DMS79 (cell line): ENCODE data around the gene PXDN.
"Not testable (repeated sequence)": the region's sequence is repeated elsewhere in the genome, so short reads cannot be mapped to it uniquely, and the experiment has no call there.

Experiments
- DNase-seq: peaks from one replicate; lab custom pipeline; 2025; lab: John Stamatoyannopoulos, UW

Gene PXDN

DNA sequence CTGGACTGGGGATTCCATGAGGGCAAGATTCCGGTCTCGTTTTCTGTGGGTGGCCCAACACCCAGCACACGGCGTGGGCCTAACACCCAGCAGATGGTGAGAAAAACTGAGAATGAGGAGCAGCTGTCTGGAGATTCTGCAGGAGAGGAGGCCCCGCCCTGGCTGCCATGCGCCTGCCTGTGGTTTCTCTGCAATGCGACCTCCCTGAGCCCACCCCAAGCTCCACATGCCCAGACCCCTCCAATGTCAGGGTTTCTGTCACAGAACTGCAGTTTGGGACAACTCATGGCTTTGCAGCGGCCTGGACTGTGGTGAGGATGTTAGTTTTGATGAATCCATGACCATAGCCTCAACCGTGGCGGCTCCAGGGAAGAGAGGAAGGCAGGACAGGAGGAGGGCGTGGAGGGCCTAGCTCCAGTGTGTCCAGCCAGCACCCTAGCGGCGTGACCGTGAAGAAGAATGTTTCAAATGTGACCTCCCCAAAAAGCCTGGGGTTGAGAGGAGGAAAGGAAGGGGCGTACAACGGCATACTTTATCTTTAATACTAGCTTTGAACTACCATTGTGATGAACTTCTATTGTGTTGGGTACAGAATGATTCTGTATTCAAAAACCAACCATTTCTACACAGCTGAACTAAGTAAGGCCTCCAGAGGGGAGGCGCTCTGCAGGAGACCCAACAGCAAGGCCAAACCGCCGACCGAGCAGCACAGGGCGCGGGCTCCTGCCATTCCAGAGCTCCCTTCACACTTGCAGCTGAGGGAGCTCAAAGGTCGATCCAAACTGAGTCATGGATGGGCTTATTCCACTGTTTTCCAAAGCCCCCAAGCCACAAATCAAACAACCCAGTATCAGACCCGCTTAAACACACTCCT, 3.4 kb downstream of the PXDN start:
- DNase-seq = no peak

DNA sequence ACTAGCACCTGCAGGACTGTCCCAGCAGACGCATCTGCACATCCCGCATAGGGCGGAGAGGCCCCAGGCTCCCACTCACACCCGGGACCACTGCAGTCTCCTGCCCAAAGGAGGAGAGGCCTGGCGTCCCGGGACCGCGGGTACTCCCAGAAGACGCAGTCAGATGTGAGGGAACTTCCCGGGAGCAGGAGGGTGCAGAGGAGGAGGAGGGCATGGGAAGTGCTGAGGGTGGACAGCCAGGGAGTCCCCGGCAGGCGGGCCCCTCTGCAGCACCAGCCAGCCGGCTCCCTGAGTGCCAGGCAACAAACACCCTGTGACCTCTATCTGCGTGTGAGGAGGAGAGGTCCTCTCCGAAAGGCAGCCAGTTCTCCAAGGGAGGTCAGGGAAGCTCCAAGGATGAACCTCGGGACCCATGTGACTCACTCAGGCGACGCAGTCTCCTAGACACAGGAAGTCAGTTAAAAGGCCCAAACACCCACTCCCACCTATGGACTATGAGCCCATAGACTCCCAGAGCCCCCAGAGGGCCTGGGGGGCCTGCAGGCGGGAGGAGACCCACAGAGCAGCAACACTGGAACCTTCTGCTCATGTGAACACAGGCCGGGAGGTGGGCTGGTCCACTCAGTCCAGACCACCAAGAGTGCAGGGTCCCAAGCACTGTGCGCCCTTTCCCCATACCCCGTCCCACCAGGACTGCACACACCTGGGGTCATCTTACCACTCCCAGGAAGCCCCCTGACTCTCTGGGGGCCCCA, 4.2 kb downstream of the PXDN start:
- DNase-seq = no peak

DNA sequence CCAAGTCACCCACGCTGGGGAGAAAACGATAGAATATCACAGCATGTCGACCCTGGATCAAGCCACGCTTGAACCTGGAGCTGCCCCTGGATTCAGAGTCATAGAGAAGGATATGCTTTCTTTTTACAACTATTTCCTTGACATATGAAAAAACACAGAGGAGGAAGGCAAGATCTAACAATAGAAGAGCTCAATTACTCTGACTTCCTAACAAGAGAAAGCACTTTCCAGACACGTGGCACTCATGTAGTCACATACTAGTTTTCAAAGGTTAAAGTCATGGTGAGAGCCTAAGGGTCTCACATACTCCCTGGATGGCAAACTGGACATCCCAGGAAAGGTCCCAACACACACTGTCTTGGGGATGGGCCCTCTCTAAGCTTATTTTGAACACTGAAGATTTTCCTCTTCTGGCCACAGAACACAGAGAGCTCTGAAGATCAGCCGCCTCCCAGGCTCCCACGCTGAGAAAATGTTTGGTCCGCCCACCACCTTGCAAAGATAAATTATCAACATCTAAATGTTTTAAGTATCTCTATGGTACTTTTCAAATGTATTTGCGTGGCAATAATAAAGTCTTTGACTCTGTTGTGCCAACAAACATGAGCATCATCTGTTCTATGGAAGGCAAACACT, 4.9 kb downstream of the PXDN start:
- DNase-seq = no peak

DNA sequence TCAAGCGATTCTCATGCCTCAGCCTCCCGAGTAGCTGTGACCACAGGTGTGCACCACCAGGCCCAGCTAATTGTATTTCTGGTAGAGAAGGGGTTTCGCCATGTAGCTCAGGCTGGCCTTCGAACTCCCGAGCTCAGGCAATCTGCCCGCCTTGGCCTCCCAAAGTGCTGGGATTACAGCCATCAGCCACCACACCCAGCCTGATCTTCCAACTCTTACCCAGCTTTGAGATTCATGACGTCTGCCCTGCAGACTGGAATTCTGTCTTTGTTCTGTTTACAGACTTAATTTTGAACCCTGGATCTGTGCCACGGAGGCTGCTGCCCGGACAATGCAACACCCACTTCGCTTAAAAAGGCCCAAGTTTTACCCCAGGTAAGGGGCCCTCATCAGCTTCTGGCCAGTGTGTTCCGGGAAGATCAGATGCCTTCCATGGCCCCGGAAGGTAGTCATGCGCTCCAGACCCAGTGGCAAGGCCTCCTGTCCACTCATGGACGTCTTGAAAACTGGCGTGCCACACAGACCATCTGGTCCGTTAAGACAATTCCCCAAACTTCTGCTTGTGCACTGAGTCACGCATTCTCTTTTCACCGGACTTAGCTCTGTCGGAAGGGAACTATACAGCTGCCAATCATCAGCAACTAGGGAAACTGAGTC, 5.5 kb downstream of the PXDN start:
- DNase-seq = no peak

DNA sequence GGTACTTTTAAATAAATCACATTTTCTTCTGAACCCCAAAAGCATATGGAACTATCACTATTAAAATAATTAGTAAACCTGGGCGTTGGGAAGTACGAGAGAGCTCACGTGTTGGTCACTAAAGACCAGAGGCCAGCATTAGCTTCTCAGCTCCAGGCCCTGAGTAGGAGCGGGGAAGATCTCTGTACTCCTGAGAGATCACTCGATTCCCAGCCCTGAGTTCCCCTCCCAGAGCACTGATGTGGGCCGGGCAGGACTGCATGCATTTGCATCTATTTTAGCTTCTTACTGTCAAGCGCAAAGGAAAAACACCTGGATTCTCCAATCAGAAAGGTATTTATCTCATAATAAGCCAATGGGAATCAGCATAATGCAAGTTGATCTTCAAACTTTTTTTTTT, 6.2 kb downstream of the PXDN start:
- DNase-seq = no peak

DNA sequence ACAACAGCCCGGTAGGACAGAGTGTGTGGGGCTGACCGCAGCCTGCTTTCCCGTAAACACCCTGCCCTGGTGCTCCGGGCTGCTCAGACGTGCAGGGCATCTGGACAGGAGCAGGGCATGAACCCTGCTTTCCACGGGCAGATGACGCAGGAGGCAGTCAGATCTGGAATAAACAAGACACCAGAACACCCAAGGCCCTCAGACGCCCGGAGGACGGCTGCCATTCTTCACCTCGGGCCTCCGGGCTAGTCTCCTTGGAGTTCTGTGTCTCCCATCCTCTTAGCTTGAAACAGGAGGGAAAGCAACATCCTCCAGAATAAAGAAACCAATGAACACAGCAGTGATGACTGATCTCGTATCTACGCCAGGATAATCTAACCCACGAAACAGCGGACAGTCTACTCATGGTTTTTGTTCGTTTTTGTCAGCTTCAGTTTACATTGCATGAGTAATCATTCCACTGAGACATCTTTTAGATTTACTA, 7.3 kb downstream of the PXDN start:
- DNase-seq = no peak

DNA sequence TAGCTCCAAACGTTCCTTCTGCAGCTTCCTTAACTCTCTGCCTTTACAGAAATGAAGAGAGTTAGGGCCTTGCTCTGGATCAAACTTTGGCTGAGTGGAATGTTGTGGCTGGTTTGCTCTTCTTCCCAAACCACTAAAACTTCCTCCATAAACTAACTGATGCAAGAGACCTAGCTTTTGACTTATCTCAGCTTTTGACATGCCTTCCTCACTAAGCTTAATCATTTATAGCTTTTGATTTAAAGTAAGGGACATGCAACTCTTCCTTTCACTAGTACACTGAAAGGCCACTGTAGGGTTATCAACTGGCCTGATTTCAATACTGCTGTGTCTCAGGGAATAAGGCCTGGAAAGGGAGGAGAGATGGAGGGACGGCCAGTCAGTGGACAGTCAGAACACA, 8.3 kb downstream of the PXDN start:
- DNase-seq = no peak

DNA sequence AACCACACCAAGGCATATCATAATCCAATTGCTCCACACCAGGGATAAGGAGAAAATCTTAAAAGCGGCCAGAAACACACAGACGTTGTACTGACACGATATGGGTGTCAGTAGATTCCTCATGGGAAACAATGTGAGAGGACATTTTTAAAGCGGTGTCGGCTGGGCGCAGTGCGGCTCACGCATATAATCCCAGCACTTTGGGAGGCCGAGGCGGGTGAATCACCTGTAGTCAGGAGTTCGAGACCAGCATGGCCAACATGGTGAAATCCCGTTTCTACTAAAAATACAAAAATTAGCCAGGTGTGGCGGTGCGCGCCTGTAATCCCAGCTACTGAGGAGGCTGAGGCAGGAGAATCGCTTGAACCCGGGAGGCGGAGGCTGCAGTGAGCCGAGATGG, 11.0 kb downstream of the PXDN start:
- DNase-seq = not testable (repeated sequence)

DNA sequence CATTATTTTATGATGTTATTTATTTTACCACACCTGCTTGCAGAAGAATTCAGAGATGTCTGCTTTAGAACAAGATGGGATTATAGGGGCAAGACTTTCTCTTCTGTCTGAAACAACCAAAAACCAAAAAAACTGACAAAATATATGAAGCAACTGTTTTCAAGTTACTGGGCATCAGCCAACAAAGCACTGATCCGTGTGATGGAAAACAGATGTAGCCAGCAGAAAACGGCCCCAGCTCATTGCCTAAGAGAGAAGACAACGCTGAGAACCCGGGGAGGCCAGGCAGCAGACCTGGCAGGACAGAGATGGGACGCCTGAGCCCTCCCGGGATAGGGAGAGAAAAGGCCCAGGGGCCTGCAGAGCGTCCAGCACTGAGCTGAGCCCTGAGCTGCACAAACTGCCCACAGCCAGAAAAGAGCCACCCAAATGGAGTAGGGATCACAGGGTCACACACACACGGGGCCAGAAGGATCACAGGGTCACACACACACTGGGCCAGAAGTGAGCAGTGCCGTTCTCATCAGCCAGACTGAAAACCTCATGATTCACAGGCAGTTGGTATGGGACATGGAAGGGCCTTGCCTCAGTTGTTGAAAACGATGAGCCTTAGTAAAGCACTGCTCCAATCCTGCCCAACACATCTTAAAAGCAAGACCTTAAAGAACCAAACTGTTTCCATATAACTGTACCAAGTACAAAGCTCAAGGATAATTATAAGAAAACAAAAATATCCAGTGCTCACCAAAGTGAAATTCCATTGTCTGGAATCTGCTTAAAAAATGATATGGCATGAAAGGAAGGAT, 12.1 kb downstream of the PXDN start:
- DNase-seq = no peak

DNA sequence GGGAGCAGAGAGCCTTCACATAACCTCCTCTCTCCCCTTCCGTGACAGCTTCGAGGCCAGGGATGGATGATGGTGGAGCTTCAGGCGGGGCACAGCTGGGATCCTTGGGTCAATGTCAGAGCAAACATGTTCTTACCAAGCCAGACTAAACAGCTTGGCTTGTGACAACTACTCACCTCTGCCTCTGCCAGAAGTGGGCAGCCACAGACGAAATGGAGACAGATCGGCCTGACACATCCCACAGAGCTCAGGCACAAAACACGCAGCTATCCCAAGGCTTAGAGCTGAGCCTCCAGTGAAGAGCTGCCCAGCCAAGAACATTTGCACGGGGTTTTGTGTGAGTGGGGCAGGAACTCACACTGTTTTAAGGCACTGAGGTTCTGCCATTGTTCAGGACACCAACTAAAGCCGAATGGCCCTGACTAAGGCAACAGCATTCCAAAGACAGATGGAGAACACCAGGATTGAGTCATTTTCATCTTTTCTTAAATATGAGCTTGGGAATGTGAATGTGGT, 12.8 kb downstream of the PXDN start:
- no peak for DNase-seq

DNA sequence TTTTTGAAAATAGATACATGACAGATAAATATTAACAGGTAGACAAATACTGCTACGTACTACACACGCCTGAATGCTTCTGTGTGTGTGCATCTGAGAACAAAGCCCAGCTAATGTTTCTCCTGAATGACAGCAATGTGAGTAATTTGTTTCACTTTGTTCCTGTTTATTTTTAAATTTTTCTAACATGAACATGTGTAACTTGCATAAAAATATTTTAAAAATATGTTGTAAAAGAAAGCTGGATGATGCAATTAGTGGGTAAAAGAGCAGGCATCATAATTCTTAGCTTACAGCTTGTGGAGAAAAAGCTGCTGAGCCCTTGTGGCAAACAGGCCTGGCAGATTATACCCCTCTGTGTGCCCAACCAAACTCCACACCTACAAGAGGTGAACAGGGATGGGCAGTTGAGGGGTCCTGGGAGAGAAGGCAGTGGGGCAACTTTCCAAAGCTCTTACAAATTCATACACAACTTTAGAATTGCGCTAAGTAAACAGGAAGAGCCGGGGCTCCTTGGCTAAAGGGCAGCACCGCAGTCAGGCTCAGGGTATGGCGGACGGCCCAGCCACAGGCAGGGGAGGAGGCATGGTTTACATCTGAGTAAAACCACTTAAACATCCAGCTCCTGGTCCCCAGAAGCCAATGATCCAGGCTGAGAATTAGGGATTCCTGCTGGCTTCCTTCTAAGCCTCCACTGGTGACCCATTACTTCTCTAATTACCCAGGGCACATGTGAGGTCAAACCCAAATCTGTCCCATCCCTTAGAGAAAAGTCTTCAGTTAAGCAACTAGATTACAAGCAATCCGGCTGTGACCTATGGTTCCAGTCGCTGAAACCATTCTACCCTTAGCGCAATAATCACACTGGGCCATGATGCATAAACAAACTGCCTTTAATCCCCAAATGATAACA, 14.0 kb downstream of the PXDN start:
- no peak for DNase-seq

DNA sequence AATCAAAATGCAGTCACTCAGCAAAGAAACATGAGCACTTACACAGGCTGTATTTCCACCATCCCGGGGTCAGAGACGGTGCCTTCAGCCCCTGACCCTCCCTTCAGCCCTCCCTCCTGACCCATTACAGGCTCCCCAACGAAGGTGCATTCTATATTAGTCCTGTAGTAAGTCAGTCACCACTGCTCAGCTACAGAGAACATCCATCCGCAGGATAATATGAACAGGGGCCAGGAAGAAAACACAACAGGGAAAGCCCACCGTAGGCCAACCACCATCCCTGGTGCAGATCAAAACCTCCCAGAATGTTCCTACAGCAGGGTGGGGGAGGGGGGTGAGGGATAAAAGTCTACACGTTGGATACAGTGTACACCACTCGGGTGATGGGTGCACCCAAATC, 15.1 kb downstream of the PXDN start:
- DNase-seq = no peak

DNA sequence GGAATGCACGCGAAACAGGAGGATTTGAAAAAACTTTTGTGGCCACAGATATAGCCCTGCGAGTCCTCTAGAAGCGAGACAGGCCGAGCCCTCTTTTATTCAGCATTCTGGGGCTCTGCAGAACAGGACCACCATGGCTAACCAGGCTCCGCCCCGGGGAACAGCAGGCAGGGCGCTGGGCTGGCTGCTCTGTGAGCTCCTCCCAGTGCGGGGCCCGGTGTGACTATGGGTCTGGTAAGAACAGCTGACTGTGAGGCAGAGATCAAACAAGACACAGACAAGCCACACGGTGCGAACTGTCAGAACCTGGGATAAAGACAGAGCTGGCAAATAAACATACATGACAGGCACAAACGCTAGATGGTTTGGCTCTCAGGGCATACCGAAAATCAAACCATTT, 15.5 kb downstream of the PXDN start:
- DNase-seq = peak; percentile 43

DNA sequence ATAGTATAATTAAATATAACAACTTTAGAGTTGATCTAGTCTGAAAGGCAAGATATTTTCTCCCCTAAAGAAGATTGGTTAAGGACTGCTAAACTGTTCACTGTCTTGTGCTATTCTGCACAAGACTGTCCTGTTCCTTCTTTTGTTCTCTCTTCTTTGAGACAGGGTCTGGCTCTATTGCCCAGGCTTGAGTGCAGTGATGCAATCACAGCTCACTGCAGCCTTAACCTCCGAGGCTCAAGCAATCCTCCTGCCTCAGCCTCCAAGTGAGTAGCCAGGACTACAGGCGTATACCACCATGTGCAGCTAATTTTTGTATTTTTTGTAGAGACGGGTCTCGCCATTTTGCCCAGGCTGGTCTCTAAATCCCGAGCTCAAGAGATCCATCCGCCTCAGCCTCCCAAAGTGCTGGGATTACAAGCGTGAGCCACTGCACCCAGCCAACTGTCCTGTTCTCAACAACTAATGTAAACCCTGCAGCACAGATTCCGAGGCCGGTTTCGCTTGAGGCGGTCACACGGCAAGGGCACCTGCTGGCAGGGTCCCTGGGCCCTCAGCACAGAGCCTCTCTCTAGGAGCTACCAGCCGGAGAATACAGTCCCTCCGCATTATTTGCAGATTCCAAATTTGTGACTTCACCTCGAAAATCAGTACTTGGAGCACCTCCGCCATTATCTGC, 16.4 kb downstream of the PXDN start:
- DNase-seq = no peak

DNA sequence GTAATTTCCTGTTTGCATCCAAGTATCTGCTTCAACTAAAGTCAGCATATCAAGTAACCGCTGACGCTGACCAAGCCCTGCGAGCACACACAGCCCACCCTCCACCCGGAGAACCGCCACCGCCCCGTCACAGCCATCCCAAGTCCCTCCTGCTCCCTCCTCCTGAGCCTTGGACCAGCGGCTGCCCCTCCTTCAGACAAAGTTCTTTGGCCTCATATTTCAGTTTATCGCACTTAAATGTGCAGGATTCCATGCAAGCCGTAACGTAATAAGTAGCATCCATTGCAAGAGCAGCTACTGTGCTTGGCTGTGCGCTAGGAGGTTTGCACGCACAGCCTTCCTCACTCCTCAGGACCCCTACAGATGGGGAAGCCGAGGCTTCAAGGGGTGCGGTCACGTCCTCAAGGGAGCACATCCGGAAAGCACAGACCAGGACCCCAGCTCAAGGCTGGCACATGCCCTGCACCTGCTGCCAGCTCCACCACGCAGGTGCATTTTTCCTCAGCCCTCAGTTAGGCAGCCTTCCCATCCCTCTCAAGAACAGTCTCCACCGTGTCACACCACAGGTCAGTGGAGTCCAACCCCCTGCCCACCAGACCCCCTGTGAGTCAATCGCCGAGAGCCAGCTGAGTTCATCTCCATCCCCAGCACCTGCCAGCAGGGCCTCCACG, 17.1 kb downstream of the PXDN start:
- peak; percentile 90 for DNase-seq

DNA sequence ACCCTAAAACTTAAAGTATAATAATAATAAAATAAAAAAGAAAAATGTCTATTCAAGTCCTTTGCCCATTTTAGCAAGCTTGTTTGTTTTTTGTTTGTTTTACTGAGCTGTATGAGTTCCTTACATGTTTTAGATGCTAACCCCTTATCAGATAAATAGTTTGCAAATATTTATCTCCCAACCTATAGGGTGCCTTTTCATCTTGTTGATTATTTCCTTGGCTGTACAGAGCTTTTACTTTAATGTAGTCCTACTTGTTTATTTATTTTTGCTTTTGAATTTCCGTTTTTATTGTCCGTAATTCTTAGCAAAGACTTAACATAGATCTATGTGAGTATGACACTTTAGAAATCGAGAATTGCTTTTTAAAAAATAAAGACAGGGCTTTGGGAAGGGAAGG, 17.8 kb downstream of the PXDN start:
- DNase-seq = no peak

DNA sequence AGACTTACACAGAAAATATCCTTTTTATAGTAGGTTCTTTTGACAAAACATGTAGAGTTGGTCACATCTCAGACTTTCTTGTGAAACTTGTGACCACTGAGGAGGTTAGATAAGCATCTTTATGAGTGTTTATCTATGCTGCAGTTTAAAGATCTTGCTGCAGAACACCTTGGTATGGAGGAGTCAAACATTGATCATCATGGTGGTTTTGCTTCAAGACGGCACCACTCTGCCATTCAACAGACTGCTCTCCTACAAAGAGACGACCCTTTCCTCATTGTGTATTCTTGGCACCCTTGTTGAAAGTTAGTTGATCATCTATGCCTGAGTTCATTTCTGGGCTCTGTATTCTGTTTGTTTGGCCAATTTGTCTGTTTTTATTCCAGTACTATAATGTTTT, 20.0 kb downstream of the PXDN start:
- not testable (repeated sequence) for DNase-seq

DNA sequence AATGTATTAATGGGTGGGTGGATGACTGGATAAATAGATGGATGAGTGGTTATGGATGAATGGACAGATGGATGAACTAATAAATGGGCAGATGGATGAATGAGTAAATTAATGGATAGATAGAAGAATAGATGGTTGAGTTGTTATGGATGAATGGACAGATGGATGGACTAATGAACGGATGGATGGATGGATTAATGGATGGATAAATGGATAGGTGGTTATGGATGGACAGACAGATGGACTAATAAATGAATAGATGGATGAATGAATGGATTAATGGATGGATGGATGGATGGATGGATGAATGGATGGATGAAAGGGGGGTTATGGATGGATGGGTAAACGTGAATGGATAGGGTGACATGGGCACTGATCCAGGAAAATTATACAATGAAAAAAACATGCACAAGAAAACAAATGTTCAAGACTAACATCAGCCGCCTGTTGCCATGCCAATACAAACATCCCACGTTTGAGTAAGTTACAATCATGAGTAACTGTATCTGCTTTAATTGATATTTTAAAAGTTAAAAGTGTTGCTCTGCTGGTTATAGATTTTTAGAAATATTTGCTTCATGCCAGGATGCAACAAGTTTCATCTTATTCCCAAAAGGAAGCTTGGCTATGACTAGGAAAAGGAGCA, 20.8 kb downstream of the PXDN start:
- DNase-seq = no peak
